Stimulated activated naive CD4-positive, alpha-beta T cell treated with Interleukin-2 at 50 U/mL for 16 hours (primary cell): ENCODE data around the gene ANKRD53.
A peak's percentile ranks its signal among the peaks of the same experiment; 100 is the strongest.
"Not testable (repeated sequence)": the region's sequence is repeated elsewhere in the genome, so short reads cannot be mapped to it uniquely, and the experiment has no call there.

Experiments used
- DNase-seq: peaks from one replicate; lab custom pipeline; 2025; lab: John Stamatoyannopoulos, UW

Gene ANKRD53

GRCh38 chr2:70991142-70991541 lies 12.7 kb downstream of the ANKRD53 start:
- DNase-seq: no peak

- no peak for DNase-seq
Observed at GRCh38 chr2:70991742-70992141, 13.3 kb downstream of the ANKRD53 start.

GRCh38 chr2:70992945-70993853 lies 14.8 kb downstream of the ANKRD53 start:
- DNase-seq: no peak

DNA sequence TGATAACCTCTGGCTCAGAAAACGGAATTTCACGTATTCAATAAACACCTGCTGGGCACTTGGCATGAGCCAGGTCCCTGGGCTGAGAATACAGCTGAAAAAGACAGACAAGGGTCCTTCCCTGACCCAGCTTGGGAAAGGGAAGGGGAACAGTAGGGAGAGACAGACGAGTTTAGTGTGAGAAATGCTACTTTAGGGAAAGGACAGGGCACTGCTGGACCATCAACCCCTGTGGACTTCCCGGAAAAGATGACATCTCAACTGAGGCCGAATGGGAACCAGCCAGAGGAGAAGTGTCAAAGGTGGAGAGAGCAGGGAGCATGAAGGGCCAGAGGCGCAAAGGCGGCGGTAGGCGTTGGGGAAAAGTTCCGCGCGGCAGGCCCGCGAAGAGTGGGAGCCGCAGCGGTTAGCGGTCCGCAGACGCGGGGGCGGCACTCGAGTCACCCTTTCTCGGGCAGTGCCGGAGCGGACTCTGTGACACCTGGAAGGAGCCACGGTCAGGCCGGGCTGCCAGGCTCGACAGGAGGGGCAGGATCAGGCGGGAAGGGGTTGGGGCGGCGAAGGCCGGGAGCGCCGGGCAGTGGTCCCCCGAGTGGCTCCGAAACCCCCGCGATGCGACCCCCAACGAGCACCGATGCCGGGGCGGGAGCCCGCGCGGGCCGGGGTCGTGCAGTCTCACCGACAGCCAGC lies 15.7 kb downstream of the ANKRD53 start:
- peak; percentile 53 for DNase-seq

DNA sequence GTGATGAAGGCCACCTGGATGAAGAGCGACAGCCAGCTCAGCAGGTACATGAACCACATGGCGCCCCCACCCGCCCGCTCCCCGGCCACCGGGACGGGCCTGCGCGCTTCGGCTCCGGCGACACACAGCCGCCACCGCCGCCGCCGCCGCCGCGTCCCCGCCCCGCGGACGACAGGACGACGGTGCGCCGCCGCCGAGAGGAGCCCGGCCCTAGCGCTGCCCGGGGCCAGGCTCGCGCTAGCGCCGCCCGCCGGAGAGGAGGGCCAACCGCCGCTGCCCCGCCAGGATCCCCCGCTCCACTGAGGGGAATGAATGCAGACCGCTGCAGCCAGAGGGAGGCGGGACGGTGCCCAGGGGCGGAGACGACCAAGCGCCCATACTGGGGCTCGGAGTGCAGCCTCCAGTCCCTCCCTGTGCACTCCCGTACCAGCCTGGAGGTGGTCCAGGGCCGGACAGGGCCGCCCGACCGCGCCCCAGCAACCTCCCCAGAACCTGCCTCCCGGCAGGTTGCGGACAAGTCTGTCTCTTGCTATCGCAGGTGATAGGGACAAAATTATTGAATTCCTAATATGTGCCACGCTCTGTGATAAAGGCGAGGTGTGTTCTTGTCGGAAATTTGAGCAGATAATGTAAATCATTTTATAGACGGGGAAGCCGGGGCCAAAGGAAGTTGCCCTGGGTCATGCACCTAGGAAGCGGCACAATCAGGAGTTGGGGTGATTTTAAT lies 16.4 kb downstream of the ANKRD53 start, which contains the start of gene TEX261:
Gene TEX261 (minus strand): TSS at position 175 of the 727 bp plus-strand sequence. CDS start 116 bp downstream, at position 59.
- DNase-seq: peak; percentile 90

DNA sequence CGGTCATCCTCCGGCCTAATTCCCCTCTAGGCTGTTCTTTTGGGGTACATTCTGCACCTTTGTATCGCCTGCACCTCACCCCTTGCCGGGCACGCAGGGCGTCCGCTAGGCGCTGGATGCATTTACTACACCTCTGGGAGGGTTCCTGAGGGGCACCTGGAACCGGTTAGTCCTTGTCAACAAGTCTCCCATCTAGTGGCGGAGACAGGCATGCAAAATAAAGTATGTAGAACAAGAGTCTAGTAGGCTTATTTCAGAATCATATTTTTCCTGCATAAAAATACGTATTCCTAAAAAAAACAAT lies 16.9 kb downstream of the ANKRD53 start:
- peak; percentile 37 for DNase-seq

- not testable (repeated sequence) for DNase-seq
Observed at GRCh38 chr2:70998885-70999284, 20.5 kb downstream of the ANKRD53 start.

DNA sequence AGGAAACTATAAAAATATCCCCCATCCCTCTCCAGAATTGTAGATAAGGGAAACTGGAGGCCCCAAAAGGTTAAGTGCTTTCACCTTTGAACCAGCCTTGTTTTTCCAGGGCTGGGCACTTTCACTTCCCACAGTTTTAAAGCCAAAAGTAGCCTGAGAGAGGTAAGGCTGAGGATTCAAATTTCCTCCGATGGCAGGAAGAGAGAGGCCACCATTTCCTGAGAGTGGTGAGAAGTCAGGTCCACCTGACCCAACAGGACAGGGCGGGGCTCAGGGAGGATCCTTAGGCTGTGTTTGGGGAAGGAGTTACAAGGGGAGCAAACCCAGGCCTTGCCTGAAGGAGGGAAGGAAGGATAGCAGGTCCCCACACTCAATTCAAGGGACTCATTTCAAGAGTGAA lies 20.9 kb downstream of the ANKRD53 start:
- no peak for DNase-seq

- DNase-seq: not testable (repeated sequence)
Observed at GRCh38 chr2:70999931-71000330, 21.5 kb downstream of the ANKRD53 start.

GRCh38 chr2:71000780-71001591 lies 22.6 kb downstream of the ANKRD53 start:
- peak; percentile 73 for DNase-seq

DNA sequence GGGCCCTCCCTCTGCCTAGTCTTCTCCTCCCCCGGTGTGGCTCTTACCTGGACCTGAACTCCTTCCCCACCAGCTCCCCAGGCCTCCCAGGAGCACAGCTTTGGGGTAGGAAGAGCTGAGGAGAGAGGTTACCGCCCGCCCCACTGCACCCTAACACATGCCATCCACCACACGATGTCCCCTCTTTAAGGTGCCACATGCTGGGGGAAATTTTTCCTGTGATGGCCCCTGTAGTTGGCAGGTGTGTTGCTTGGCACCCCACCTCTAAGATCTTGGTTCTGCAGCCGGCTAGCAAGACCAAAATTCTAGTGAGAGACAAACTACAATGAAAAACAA lies 23.1 kb downstream of the ANKRD53 start:
- DNase-seq: no peak

DNA sequence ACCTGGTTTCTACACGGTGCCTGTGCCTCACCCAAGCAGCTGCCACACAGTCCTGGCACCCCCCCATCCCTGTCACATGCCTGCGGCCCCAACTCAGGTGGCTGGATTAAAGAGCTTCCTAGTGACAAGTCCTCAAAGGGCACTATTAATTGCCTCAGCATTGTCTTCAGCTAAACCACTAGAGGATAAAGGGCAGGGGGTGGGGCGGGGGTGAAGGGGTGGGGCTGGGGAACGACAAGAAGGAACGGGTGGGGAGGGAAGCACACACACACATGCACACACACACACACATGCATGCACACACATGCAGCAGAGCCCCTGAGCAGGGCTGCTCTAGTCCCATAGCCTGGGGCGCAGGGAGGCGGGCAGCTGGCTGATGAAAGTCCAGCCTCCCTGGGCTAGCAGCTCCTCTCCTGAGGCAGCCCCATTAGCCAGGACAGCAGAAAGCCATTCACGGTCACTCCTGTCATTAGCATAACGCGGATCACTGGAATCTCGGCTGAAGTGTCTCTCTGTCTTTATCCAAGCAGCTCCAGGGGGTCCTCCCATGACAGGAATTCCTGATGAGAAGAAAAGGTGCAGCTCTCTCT lies 23.6 kb downstream of the ANKRD53 start:
- no peak for DNase-seq

DNA sequence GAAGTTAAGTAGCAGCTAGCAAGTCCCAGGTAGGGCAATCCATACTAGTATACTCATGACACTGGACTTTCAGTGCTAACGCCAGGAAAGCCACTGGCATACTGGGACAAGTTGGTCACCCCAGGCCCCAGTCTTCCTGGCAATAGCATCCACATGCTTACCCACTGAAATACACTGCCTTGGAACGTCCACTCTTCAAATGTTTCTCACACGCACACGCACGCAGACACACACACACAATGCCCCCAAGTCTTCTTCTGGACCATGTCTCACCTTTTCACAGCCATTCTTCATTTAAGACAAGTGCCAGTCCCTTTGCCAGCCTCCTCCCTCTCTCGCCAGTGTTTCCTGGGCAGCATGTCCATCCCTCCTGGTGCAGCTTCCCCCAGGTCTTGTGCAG lies 25.0 kb downstream of the ANKRD53 start:
- no peak for DNase-seq

GRCh38 chr2:71003966-71004755 lies 25.7 kb downstream of the ANKRD53 start:
- no peak for DNase-seq

DNA sequence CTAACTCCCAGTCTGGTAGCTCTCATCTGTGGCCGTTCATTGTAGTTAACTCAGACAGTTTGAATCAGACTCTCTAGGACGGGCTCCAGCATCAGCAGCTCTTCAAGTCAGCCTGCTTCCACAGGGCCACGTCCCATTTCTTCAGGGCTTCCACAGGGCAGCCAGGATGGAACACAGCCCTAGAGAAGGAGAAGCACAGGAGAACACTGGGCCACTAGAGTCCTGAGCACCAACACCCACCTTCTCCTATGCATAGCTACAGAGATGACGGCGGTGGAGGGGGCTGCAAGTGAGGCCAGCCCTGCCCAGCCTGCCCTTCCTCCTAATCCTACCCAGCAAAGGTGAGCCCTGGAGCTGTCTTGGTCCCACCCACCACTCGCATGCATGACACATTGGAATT lies 26.4 kb downstream of the ANKRD53 start:
- DNase-seq: no peak

GRCh38 chr2:71005271-71006202 lies 27.1 kb downstream of the ANKRD53 start:
- DNase-seq: no peak

DNA sequence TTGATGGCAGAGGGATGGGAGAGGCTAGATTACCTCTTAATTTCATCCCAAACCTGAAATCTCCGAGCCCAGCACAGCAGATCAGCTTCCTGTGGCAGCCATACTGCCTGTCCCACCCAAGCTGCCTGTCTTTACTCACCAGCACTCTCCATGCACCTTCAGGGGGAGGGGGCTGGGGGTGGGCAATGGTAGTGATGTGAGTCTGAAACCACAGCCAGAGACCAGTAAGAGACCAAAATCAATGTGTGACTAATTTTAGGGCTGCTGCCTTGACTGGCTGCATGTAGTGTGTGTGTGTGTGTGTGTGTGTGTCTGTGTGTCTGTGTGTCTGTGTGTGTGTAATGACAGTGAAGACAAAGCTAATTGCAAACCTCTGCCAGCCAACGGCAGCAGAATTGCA lies 27.9 kb downstream of the ANKRD53 start:
- no peak for DNase-seq

GRCh38 chr2:71006955-71007799 lies 28.7 kb downstream of the ANKRD53 start:
- no peak for DNase-seq

DNA sequence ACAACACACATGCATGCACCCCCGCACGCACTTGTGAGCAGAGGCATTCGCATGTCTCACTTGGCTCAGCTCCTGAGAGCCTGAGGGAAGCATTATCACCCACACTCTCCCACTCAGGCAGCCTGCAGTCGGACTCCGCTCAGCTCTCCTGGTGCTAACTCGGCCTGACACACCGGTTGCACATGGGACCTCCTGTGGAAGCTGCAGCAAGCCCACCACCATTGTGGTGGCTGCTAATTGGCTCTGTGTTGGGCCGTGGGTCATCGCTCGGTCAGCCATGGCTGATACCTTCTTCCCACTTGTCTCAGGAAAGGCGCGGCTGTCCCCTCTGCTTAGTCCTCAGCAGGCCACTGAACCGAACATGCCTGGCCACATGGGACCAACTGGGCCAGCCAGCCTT lies 29.9 kb downstream of the ANKRD53 start:
- DNase-seq: no peak
